COLO829 (cell line): ENCODE measurements around the gene ZGPAT.

Experiments used
- DNase-seq: peaks from one replicate; pipeline ENCODE4 v3.0.0; 2012; ENCODE audit warnings: low spot score

Gene ZGPAT

GRCh38 chr20:63678667-63679465, 29.0 kb upstream of the ZGPAT start:
- no peak for DNase-seq

- no peak for DNase-seq
Observed at GRCh38 chr20:63679799-63680305, 28.0 kb upstream of the ZGPAT start.

GRCh38 chr20:63680427-63680826, 27.4 kb upstream of the ZGPAT start:
- DNase-seq, result no peak

GRCh38 chr20:63680857-63681608, 26.8 kb upstream of the ZGPAT start:
- no peak for DNase-seq

- no peak for DNase-seq
Observed at GRCh38 chr20:63681609-63682142, 26.2 kb upstream of the ZGPAT start.

GRCh38 chr20:63682384-63683139, 25.3 kb upstream of the ZGPAT start:
- DNase-seq, result peak; percentile 81

GRCh38 chr20:63685269-63686026, 22.4 kb upstream of the ZGPAT start:
- no peak for DNase-seq

- DNase-seq, result no peak
Observed at GRCh38 chr20:63686094-63686491, 21.7 kb upstream of the ZGPAT start.

- DNase-seq, result peak; percentile 37
Observed at GRCh38 chr20:63686492-63687321, 21.1 kb upstream of the ZGPAT start.

- DNase-seq, result no peak
Observed at GRCh38 chr20:63687419-63688178, 20.2 kb upstream of the ZGPAT start.

GRCh38 chr20:63688228-63689045, 19.4 kb upstream of the ZGPAT start:
- DNase-seq, result no peak

- no peak for DNase-seq
Observed at GRCh38 chr20:63689046-63690002, 18.5 kb upstream of the ZGPAT start.

- DNase-seq, result no peak
Observed at GRCh38 chr20:63690003-63690897, 17.6 kb upstream of the ZGPAT start.

- DNase-seq, result no peak
Observed at GRCh38 chr20:63690898-63691710, 16.7 kb upstream of the ZGPAT start.

GRCh38 chr20:63691711-63692435, 16.0 kb upstream of the ZGPAT start:
- DNase-seq, result no peak
